HCT116 (cell line): ENCODE data around the gene ACADVL. TPM values are rescaled to one million over a fixed set of nuclear protein-coding genes. Genes with fewer than 3 reads are reported as not detected.

Experiments
- ATAC-seq: fragments of 200-7000 bp; cut with Tn5 transposase; 2 replicates; pipeline ENCODE4 v1.9.1; 2020; ENCODE audit warnings: mild to moderate bottlenecking, moderate library complexity
- BruUV-seq: library from RNA; stranded (reverse); fragments of 400-500 nt; replicated peaks from 2 replicates; lab custom pipeline; 2021; lab: Mats Ljungman, UMichigan
- CTCF ChIA-PET: fragments of 300-600 bp; sonication (Branson Sonifier 250); formaldehyde crosslinking; loops from one replicate; lab custom pipeline; 2021; ENCODE audit warnings: antibody characterized with exemption; lab: Charles Lee
- POLR2A ChIA-PET: fragments of 300-600, 350-600 bp; sonication (Branson Sonifier 250); formaldehyde crosslinking; loops from one replicate; lab custom pipeline; 2021; ENCODE audit warnings: antibody characterized with exemption; lab: Charles Lee
- RAD21 ChIA-PET, 2 experiments: fragments of 300-600 bp; sonication (Branson Sonifier 250); formaldehyde crosslinking; loops; one replicate each; lab custom pipeline; 2023; ENCODE audit warnings: low total read pairs in 2 of 2; ENCODE audit not compliant: uncharacterized antibody in 2 of 2, unreplicated experiment in 2 of 2, low non-redundant PET in 1 of 2; lab: Charles Lee
- DNase-seq: peaks from one replicate; pipeline ENCODE4 v3.0.0-alpha.2; 2010; ENCODE audit warnings: low read depth, low spot score
- H2AFZ ChIP-seq: fragments of 200-600 bp; shearing (Covaris generic), sonication (generic); 2 replicates; pipeline ENCODE4 v1.6.1; 2017; ENCODE audit warnings: low read depth, mixed run types, mixed read lengths, antibody characterized with exemption, low read length; ENCODE audit not compliant: poor library complexity, severe bottlenecking
- H3K27ac ChIP-seq: 2 replicates; pipeline ENCODE4 v1.5.1; 2012; ENCODE audit warnings: low read depth, low read length
- H3K27me3 ChIP-seq: fragments of 200-600 bp; sonication (generic); 2 replicates; pipeline ENCODE4 v1.6.1; 2016; ENCODE audit warnings: mixed run types, low read length, mixed read lengths; ENCODE audit not compliant: insufficient read depth
- H3K36me3 ChIP-seq, 2 experiments: fragments of 200-500 bp in 1 of 2; fragments of 200-600 bp in 1 of 2; sonication (Bioruptor generic) in 1 of 2; sonication (generic) in 1 of 2; 2 replicates each; pipeline versions ENCODE4 v1.5.1 to v1.6.1; 2014 to 2016; ENCODE audit warnings: low read length in 2 of 2, inconsistent platforms in 1 of 2, mixed read lengths in 1 of 2, mixed run types in 1 of 2; ENCODE audit not compliant: insufficient read depth in 2 of 2, control insufficient read depth in 1 of 2
- H3K4me1 ChIP-seq, 2 experiments: fragments of 200-600 bp in 1 of 2; sonication (generic) in 1 of 2; 2 replicates each; pipeline versions ENCODE4 v1.5.1 to v1.6.1; 2012 to 2017; ENCODE audit warnings: low read length in 2 of 2, inconsistent platforms in 1 of 2, mild to moderate bottlenecking in 1 of 2, mixed read lengths in 1 of 2, mixed run types in 1 of 2, moderate library complexity in 1 of 2; ENCODE audit not compliant: insufficient read depth in 2 of 2, control insufficient read depth in 1 of 2
- H3K4me2 ChIP-seq: fragments of 200-600 bp; sonication (generic); 2 replicates; pipeline ENCODE4 v1.6.1; 2017; ENCODE audit warnings: mixed run types, low read length, mixed read lengths
- H3K4me3 ChIP-seq, 2 experiments: fragments of 200-600 bp in 1 of 2; sonication (generic) in 1 of 2; replicated peaks in 1 of 2; 2 replicates each; pipeline ENCODE4 v1.5.1; 2011 to 2016; ENCODE audit warnings: low read length in 2 of 2, control low read depth in 1 of 2, low read depth in 1 of 2, mild to moderate bottlenecking in 1 of 2, mixed read lengths in 1 of 2, mixed run types in 1 of 2
- H3K79me2 ChIP-seq: fragments of 200-600 bp; sonication (generic); 2 replicates; pipeline ENCODE4 v1.6.1; 2017; ENCODE audit warnings: mild to moderate bottlenecking, mixed run types, low read length, moderate library complexity, mixed read lengths; ENCODE audit not compliant: insufficient read depth
- H3K9ac ChIP-seq: fragments of 200-600 bp; sonication (generic); 2 replicates; pipeline ENCODE4 v1.6.1; 2016; ENCODE audit warnings: low read length, mixed read lengths
- H3K9me2 ChIP-seq: fragments of 200-600 bp; sonication (generic), shearing (Covaris generic); 2 replicates; pipeline ENCODE4 v1.6.1; 2017; ENCODE audit warnings: mixed run types, mild to moderate bottlenecking, moderate library complexity; ENCODE audit not compliant: insufficient read depth
- H3K9me3 ChIP-seq, 2 experiments: fragments of 200-500 bp in 1 of 2; fragments of 200-600 bp in 1 of 2; sonication (Bioruptor generic) in 1 of 2; sonication (generic) in 1 of 2; 2 replicates each; pipeline ENCODE4 v1.6.1; 2014 to 2017; ENCODE audit warnings: low read length in 2 of 2, mixed read lengths in 2 of 2, inconsistent platforms in 1 of 2, low read depth in 1 of 2, mild to moderate bottlenecking in 1 of 2, mixed run types in 1 of 2, moderate library complexity in 1 of 2; ENCODE audit not compliant: control insufficient read depth in 1 of 2, insufficient read depth in 1 of 2
- H4K20me1 ChIP-seq: fragments of 200-600 bp; sonication (generic), shearing (Covaris generic); 2 replicates; pipeline ENCODE4 v1.6.1; 2017; ENCODE audit warnings: mixed run types, mild to moderate bottlenecking, moderate library complexity; ENCODE audit not compliant: insufficient read depth
- CBX3 ChIP-seq: IDR thresholded peaks from 2 replicates; pipeline ENCODE4 v1.6.1; 2012; ENCODE audit warnings: low read depth
- CTCF ChIP-seq, 3 experiments: fragments of 200-600 bp in 1 of 3; sonication (generic) in 1 of 3; IDR thresholded peaks in 2 of 3; conservative IDR thresholded peaks in 1 of 3; 2 replicates each; pipeline ENCODE4 v1.5.1; 2012 to 2017; ENCODE audit warnings: low read depth in 2 of 3, low read length in 2 of 3, antibody characterized with exemption in 1 of 3, borderline replicate concordance in 1 of 3, control low read depth in 1 of 3, mild to moderate bottlenecking in 1 of 3, mixed read lengths in 1 of 3, mixed run types in 1 of 3, moderate library complexity in 1 of 3; ENCODE audit not compliant: insufficient read depth in 1 of 3
- EGR1 ChIP-seq: IDR thresholded peaks from 2 replicates; pipeline ENCODE4 v1.6.1; 2012; ENCODE audit warnings: low read depth
- ELF1 ChIP-seq: IDR thresholded peaks from 2 replicates; pipeline ENCODE4 v1.6.1; 2012; ENCODE audit warnings: low read depth, borderline replicate concordance
- EZH2 ChIP-seq: fragments of 200-600 bp; sonication (generic); IDR thresholded peaks from 2 replicates; pipeline ENCODE4 v1.6.1; 2017; ENCODE audit warnings: antibody characterized with exemption, mixed run types
- POLR2A ChIP-seq: IDR thresholded peaks from 2 replicates; pipeline ENCODE4 v1.7.0; 2011; ENCODE audit warnings: borderline replicate concordance; ENCODE audit not compliant: insufficient read depth, insufficient read length; ENCODE audit errors: extremely low read depth
- POLR2AphosphoS5 ChIP-seq: IDR thresholded peaks from 2 replicates; pipeline ENCODE4 v1.6.1; 2011; ENCODE audit warnings: mild to moderate bottlenecking, low read depth, low read length, moderate library complexity
- SIN3A ChIP-seq: IDR thresholded peaks from 2 replicates; pipeline ENCODE4 v1.6.1; 2012; ENCODE audit warnings: low read depth
- SP1 ChIP-seq: IDR thresholded peaks from 2 replicates; pipeline ENCODE4 v1.6.1; 2012; ENCODE audit warnings: low read depth
- SRF ChIP-seq: IDR thresholded peaks from 2 replicates; pipeline ENCODE4 v1.6.1; 2012; ENCODE audit warnings: low read depth
- YY1 ChIP-seq: IDR thresholded peaks from 2 replicates; pipeline ENCODE4 v1.6.1; 2011; ENCODE audit warnings: low read length, low read depth, moderate library complexity, mild to moderate bottlenecking; ENCODE audit not compliant: insufficient replicate concordance; ENCODE audit errors: extremely low read depth
- ZBTB33 ChIP-seq: IDR thresholded peaks from 2 replicates; pipeline ENCODE4 v1.6.1; 2011; ENCODE audit warnings: mild to moderate bottlenecking, low read length, moderate library complexity; ENCODE audit not compliant: insufficient replicate concordance; ENCODE audit errors: extremely low read depth
- ZFX ChIP-seq: fragments of 450-650 bp; IDR thresholded peaks from 2 replicates; pipeline ENCODE4 v1.6.1; 2017
- intact Hi-C: fragments of 100-400 bp; cut with micrococcal nuclease; formaldehyde crosslinking; loops from 2 replicates; pipeline ENCODE4 v1.10.0; 2022
- total RNA-seq: library from RNA; stranded (reverse); gene quantifications from one replicate; pipeline ENCODE4 v1.2.1, GENCODE V29; 2021; ENCODE audit not compliant: unreplicated experiment
- TF ChIP-seq, protein P1 (sequence below): IDR thresholded peaks from 2 replicates; pipeline ENCODE4 v1.6.1; 2012

Gene ACADVL
- total RNA-seq, 1 experiment from 2014 or later = 554 TPM

GRCh38 chr17:7252176-7253043, 32.7 kb downstream of the ACADVL start, which contains the start of gene ELP5:
Gene ELP5, plus strand, starts transcription at chr17:7252215. Its CDS starts 336 bp downstream, at chr17:7252551.
- ChIA-PET CTCF (no interaction called here), POLR2A (interaction anchor here (2.0 kb wide), 1 partner anchor 10 kb away, joined by 7 read pairs; the partner anchor contains the start of gene GABARAP), RAD21 (no interaction called here)
- BruUV-seq = TSS peak; percentile 78
- peak within 1 kb of the TSS; percentile 84 for H3K27ac ChIP-seq
- no peaks in the 10 kb centered on the region for H3K9me2 ChIP-seq
- H3K4me3 ChIP-seq = peak within 1 kb of the TSS; percentile 82 to 99
- peaks cover 9 to 11% of the 10 kb centered on the region in 2 experiments; a peak in 2 of 4 replicates for H3K36me3 ChIP-seq
- peaks cover 75% of the 10 kb centered on the region for H3K79me2 ChIP-seq
- peak within 1 kb of the TSS; percentile 99 for H3K9ac ChIP-seq
- peak within 1 kb of the TSS; percentile 89 for H3K4me2 ChIP-seq
- H3K9me3 ChIP-seq = no peaks in the 10 kb centered on the region
- TF ChIP-seq EZH2 (no peak), CTCF (IDR thresholded peaks at IDR 0.05 in 2 of 3, conservative IDR thresholded peaks at IDR 0.05 in 1 of 3; ENCODE audit: borderline replicate concordance in 1 of 3, insufficient read depth in 1 of 3, low read depth in 2 of 3, low read length in 2 of 3) (0 out of 6 replicates have a peak, but pooled peaks of 1 of the 3 experiments have one; percentile 27), EGR1 (peak; percentile 99), CBX3 (0 out of 2 replicates have a peak, but pooled peaks have one; percentile 38), SRF (peak; percentile 80; the same call in 1 of the 2 replicates), YY1 (peak; percentile 66), POLR2AphosphoS5 (peak; percentile 85), SIN3A (peak; percentile 84), ZFX (peak; percentile 74), ELF1 (no peak; the same call in 1 of the 2 replicates), ZBTB33 (no peak), POLR2A (peak; percentile 6), SP1 (peak; percentile 58)
- TF ChIP-seq, protein P1, sequence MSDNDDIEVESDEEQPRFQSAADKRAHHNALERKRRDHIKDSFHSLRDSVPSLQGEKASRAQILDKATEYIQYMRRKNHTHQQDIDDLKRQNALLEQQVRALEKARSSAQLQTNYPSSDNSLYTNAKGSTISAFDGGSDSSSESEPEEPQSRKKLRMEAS = peak; percentile 81
- no peaks in the 10 kb centered on the region for H3K27me3 ChIP-seq
- intact Hi-C loops = loop anchor here (1.0 to 5.0 kb wide), 2 partner anchors 10 to 55 kb away; partner anchors contain the start of genes CLDN7 and EIF5A
- H3K4me1 ChIP-seq = peaks cover 13 to 25% of the 10 kb centered on the region in 2 experiments
- DNase-seq (peak; percentile 92), ATAC-seq (peak; percentile 71)
- H2AFZ ChIP-seq = no peak within 1 kb of the TSS
- H4K20me1 ChIP-seq = no peaks in the 10 kb centered on the region
